Measurements from ENCODE around the gene UBE2A.

UBE2A gene

DNA sequence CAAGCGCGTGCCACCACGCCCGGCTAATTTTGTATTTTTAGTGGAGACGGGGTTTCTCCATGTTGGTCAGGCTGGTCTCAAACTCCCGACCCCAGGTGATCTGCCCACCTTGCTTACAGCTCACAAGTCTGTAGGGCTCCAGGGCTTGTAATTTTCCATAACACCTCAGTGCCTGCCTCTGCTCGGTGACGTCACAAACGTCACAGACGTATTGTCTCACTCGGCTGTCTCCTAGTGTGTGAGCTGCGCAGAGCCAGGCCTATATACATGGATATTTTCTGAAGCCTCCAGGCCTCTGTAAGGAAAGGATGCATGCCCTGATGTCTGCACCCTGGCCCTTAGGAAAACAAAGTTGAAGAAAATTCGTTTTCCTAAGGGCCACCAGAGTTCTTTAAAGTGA, 40.4 kb downstream of the UBE2A start:
- no peak for DNase-seq

- peak; percentile 64 for DNase-seq
Observed at GRCh38 chrX:119617517-119618164, 43.3 kb downstream of the UBE2A start.

GRCh38 chrX:119618439-119618838, 44.1 kb downstream of the UBE2A start:
- peak; percentile 64 for DNase-seq

- DNase-seq = no peak
Observed at GRCh38 chrX:119622356-119623232, 48.2 kb downstream of the UBE2A start.

GRCh38 chrX:119624417-119624816, 50.1 kb downstream of the UBE2A start:
- no peak for DNase-seq

GRCh38 chrX:119624951-119625668, 50.7 kb downstream of the UBE2A start:
- no peak for DNase-seq

GRCh38 chrX:119625843-119626242, 51.5 kb downstream of the UBE2A start:
- no peak for DNase-seq

All from CD4-positive, alpha-beta T cell treated with Interferon gamma for 1 hour (primary cell).